HG03520 (cell line): Measurements from ENCODE around the gene RCAN2.
"Not testable (repeated sequence)": the region's sequence is repeated elsewhere in the genome, so short reads cannot be mapped to it uniquely, and the experiment has no call there.

Experiments
- ATAC-seq: cut with Tn5 transposase; IDR thresholded peaks from one replicate; pipeline ENCODE4 v1.9.1; 2021; ENCODE audit warnings: mild to moderate bottlenecking, moderate library complexity; ENCODE audit not compliant: unreplicated experiment

RCAN2 gene

GRCh38 chr6:46392294-46392693 lies 99.0 kb downstream of the RCAN2 start:
- no peak for ATAC-seq

DNA sequence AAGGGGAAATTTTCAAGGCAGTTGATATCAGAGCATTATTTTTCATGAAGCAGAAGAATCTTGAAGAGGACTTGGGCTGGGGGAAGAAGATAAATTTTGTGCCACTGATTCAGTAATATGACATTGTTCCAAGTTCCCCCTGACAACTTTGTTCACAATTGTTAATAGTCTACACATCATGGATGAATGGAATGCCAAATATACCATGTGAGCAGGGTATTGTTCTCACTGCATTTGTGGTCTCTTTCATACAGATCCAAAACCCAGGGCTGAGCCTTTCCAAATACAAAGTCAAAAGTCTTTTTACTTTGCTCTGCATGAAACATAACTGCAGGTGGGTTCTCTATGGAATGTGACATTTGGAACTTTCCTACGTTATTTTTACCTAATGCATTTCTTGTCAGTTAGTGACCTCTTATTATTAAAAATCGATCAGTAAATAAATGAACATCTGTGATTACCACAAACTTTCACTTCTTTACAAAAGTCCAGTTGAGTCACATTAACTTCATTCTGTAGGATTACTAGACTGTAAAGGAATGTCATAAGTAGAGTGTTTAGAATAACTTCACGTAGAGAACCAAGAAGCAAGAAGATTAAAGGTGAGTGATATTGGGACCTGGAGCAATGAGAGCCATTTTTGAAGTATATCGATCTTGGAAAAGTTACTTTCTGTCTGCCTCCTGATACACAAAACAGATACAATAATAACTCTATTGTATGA lies 100.9 kb downstream of the RCAN2 start:
- ATAC-seq = no peak

GRCh38 chr6:46387728-46388127 lies 103.5 kb downstream of the RCAN2 start:
- not testable (repeated sequence) for ATAC-seq

DNA sequence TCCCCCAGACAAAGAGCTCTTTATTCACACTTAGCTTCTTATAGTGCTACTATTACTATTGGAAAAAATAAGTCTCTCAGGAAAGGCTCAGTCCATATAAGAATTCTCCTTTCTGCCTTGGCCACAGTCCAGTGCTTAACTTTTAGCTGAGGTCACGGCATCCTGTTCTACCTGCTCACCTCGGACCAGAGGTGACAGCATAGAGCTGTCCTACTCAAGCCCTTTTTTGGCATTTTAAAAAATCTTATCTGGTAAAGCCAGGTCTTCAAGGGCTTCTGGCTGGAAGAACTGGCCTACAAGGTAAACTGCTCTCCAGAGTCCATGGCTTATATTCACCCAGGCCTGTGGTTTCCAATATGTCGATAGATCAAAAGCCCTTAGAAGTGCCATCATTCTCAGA lies 109.7 kb downstream of the RCAN2 start:
- ATAC-seq = no peak

DNA sequence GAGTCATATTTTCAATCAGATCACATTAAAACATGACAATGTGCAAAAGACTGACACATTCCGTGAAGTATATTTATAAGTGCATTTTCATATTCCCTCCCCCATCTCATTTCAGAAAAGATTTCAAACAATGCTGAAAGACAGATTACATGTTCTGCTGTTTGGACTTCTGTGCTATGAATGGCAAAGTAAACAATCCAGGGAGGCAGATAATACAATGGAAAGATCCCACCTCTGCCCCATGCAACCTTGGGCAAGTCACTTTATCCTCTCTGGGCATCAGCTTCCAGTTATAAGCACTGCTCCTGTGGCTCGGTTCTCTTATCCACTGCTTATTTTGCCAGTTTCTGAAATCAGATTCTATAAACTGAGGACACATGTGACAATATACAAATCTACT lies 110.2 kb downstream of the RCAN2 start:
- ATAC-seq = no peak

DNA sequence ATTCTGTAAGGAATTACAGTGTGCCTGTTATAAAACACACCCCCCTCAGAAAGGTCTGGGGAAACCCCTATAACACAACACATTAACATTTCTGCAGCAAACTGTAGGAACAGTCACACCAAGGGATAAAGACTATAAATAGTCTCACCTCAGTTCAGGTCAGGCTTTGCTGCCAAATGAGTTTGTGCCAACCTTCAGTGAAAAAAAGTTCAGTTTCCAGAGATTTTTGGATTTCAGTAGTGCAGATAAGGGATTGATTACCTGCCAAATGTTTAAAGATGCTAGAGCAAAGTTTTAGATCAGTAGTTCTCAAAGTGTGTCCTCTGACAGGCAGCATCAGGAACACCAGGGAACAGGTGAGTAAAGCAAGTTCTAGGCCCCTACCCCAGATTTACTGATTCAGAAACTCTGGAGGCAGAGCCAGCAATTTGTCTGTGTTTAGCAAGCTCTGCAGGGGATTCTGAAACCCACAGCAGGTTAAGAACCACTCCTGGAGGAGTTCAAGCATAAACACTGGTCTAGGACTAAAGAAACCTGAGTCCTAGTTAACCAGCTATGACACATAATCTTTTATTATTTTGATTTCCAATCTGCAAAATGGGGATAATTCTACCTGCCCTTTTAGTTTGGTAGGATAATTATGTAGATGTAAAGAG lies 111.0 kb downstream of the RCAN2 start:
- no peak for ATAC-seq

DNA sequence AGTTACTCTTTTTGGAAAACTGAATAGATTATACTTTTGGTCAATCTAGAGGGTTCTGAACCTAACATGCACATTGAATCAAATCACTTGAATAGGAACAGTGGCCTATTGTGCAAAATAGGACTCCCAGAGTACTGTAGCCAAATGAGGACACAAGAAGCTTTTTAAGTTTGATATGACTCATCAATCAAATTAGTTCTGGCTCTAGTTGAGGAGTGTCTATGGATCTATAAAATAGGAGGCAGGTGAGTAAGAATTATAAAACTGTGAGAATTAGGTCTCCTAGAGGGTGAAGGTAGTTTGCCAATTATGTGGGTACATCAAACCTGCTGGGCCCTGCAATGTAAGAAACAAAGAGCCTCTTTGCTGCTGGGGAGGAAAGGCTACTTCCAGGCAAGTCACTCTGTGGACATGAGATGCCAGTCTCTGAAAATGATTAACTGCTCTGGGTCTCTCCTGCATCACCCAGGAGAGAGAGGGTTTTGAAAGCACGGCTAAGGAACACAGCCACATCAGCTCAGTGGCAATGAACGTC lies 112.3 kb downstream of the RCAN2 start:
- ATAC-seq = no peak

GRCh38 chr6:46378161-46378881 lies 112.9 kb downstream of the RCAN2 start:
- ATAC-seq = no peak

GRCh38 chr6:46377209-46377608 lies 114.0 kb downstream of the RCAN2 start:
- no peak for ATAC-seq

DNA sequence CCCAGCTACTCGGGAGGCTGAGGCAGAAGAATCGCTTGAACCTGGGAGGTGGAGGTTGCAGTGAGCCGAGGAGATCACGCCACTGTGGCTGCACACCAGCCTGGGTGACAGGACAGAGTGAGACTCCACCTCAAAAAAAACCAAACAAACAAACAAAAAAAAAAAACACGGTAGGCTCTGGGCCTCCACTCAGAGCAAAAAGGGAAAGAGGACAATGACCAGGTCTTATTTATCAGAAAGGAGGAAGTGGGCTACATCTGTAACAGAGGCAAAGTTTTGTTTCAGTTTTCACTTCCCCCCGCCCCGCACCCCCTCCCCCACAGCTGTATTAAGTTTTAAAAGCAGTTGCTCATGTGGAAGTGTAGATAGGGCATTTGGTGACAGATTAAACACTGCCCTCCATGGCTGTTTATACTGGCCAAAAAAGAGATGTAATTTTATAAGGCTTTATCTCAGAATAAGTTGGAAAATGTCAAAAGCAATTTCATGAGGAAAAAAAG lies 114.6 kb downstream of the RCAN2 start:
- ATAC-seq = peak; percentile 91

GRCh38 chr6:46370622-46371021 lies 120.6 kb downstream of the RCAN2 start:
- no peak for ATAC-seq

DNA sequence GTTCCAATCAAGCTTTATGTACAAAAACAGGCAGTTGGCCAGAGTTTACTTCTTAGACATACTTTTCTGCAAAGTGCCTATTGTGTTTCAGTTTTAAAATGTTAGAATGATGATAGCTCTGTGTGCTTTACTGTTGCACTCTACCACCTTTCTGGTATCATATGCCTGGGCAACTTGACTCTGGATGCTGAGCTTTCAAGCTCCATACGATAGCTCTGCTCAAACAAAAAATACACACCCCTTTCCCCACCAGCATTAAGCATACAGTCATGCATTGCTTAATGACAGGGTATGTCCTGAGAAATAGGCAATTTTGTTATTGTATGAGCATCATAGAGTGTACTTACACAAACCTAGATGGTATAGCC lies 123.1 kb downstream of the RCAN2 start:
- ATAC-seq = no peak

GRCh38 chr6:46367354-46368168 lies 123.7 kb downstream of the RCAN2 start:
- ATAC-seq = no peak

DNA sequence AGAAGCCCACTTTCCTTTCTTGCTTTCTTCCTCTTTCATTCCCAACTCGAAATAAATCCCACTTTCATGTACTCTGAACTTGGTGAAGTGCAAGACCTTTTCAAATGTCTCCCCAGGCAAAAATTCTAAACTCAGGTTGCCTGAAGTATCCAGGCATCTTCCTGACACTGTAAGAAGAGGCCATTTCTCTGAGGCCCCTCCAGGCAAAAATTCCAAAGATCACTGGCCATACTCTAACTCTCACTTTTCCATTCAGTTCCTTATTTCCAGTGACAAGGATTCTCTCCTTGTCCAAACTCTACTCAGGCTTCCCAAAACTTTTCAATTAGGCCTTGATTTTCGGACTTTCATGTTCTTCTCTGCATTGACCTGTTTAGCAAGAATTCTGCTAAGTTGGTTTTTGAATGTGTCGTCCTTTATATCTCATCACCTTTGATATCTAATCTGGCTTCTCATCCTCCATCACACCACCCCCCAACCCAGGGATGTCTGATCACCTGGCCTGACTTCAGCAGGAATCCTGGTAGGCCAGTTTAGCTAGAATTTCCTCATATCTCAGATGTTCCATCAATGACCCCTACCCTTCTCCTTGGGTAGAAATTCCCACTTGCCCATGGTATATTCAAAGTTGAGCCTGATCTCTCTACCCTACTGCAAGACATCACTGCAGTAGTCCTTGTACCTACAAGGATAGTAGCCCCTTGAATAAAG lies 124.9 kb downstream of the RCAN2 start:
- ATAC-seq = no peak

DNA sequence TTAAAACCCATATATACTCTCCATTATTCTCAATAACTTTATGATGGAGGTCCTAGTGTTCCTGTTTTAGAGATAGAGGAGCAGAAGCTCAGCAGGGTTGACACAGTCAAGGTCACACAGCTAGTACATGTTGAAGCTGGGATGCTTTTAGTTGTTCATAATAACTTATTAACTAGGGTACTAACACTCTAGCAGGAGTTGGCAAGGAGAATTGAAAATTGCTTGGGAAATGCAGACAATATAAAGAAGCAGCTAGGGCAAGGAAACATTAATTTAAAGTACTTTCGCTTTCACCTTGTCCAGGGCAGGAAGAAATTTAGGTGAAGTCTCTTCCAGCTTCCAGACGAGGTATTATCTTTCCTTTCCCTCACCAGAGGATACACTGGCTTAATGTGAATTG lies 133.7 kb downstream of the RCAN2 start:
- ATAC-seq = no peak

- no peak for ATAC-seq
Measured at GRCh38 chr6:46356543-46356942, 134.7 kb downstream of the RCAN2 start.

- no peak for ATAC-seq
Measured at GRCh38 chr6:46353528-46353927, 137.7 kb downstream of the RCAN2 start.

GRCh38 chr6:46352541-46353268 lies 138.5 kb downstream of the RCAN2 start:
- no peak for ATAC-seq

GRCh38 chr6:46350714-46351113 lies 140.5 kb downstream of the RCAN2 start:
- no peak for ATAC-seq
